K562 (cell line): ENCODE results near the gene INHBC. TPM values are rescaled to one million over a fixed set of nuclear protein-coding genes. Genes with fewer than 3 reads are reported as not detected.

Experiments
- CREM ChIP-seq: IDR thresholded peaks from 2 replicates; pipeline ENCODE4 v1.6.1; 2014; ENCODE audit warnings: antibody characterized with exemption, low read depth
- GTF2A2 ChIP-seq: IDR thresholded peaks from 2 replicates; pipeline ENCODE4 v1.6.1; 2016; ENCODE audit warnings: mild to moderate bottlenecking, missing genetic modification characterization, missing compliant biosample characterization
- HNRNPH1 ChIP-seq: fragments of 200-400 bp; formaldehyde crosslinking; optimal IDR thresholded peaks from 2 replicates; pipeline ENCODE3; 2017; ENCODE audit warnings: low read depth, mild to moderate bottlenecking, low read length, moderate library complexity
- LCOR ChIP-seq: sonication (generic); formaldehyde crosslinking; IDR thresholded peaks from 2 replicates; pipeline ENCODE4 v1.8.0; 2022; ENCODE audit warnings: mild to moderate bottlenecking, missing genetic modification reagents
- RB1 ChIP-seq: fragments of 450-650 bp; IDR thresholded peaks from 2 replicates; pipeline ENCODE4 v1.6.1; 2017; ENCODE audit warnings: low read depth, mild to moderate bottlenecking
- TAF15 ChIP-seq: fragments of 200-400 bp; formaldehyde crosslinking; IDR thresholded peaks from 2 replicates; pipeline ENCODE4 v1.6.1; 2017; ENCODE audit warnings: mild to moderate bottlenecking, low read depth, low read length, moderate library complexity
- ZNF121 ChIP-seq: sonication (generic); formaldehyde crosslinking; conservative IDR thresholded peaks from 2 replicates; pipeline ENCODE4 v1.8.0; 2022; ENCODE audit warnings: missing genetic modification reagents
- ZNF282 ChIP-seq: sonication (generic); formaldehyde crosslinking; IDR thresholded peaks from 2 replicates; pipeline ENCODE4 v1.8.1; 2023; ENCODE audit warnings: missing genetic modification reagents
- ZNF77 ChIP-seq: fragments of 250-450 bp; sonication (Bioruptor Pico); IDR thresholded peaks from 2 replicates; pipeline ENCODE4 v1.5.0; 2020
- polyA plus RNA-seq, 8 experiments: library from polyadenylated mRNA; depleted of rRNA in 4 of 8; stranded (reverse) in 5 of 8; unstranded in 3 of 8; fragments of >200 nt; fragmentation: Nextera tagmentation in 2 of 8; fragmentation: Illumina TruSeq in 1 of 8; extraction: Ambion mirVana in 2 of 8; extraction: Trizol in 1 of 8; gene quantifications; 2 replicates each; pipeline versions ENCODE4 v1.2.1 to v1.2.3, GENCODE V29; 2011 to 2014; ENCODE audit warnings: inconsistent platforms in 1 of 8, missing spikeins in 1 of 8
- total RNA-seq, 7 experiments: library from RNA; depleted of rRNA in 6 of 7; stranded (reverse); fragments of >200 nt in 6 of 7; fragmentation: Illumina TruSeq in 2 of 7; extraction: Trizol in 2 of 7; gene quantifications; 2 replicates each; pipeline versions ENCODE4 v1.2.1 to v1.2.3, GENCODE V29; 2011 to 2021; ENCODE audit warnings: low replicate concordance in 1 of 7
- TF ChIP-seq, protein P1 (sequence below): fragments of 450-650 bp; IDR thresholded peaks from 2 replicates; pipeline ENCODE4 v1.6.1; 2016; ENCODE audit warnings: low read depth
- TF ChIP-seq, protein P2 (sequence below): fragments of 450-650 bp; formaldehyde crosslinking; IDR thresholded peaks from 2 replicates; pipeline ENCODE4 v1.4.0; 2020; ENCODE audit warnings: mild to moderate bottlenecking, moderate library complexity
- TF ChIP-seq, protein P3 (sequence below): fragments of 250-450 bp; sonication (Bioruptor Pico); IDR thresholded peaks from 2 replicates; pipeline ENCODE4 v1.8.0; 2022; ENCODE audit warnings: moderate library complexity, mild to moderate bottlenecking, inconsistent platforms
- TF ChIP-seq, protein P4 (sequence below): fragments of 450-650 bp; IDR thresholded peaks from 2 replicates; pipeline ENCODE4 v1.6.1; 2016; ENCODE audit warnings: mild to moderate bottlenecking
- TF ChIP-seq, protein P5 (sequence below): fragments of 450-650 bp; IDR thresholded peaks from 2 replicates; pipeline ENCODE4 v1.6.1; 2017; ENCODE audit warnings: antibody characterized with exemption

The INHBC gene
- total and polyA plus RNA-seq, 9 of the 15 experiments (the other 6 are each of a cell fraction or from before 2014, with no cell fraction given): 0.07 to 0.24 (median 0.15) TPM; not detected in 4

DNA sequence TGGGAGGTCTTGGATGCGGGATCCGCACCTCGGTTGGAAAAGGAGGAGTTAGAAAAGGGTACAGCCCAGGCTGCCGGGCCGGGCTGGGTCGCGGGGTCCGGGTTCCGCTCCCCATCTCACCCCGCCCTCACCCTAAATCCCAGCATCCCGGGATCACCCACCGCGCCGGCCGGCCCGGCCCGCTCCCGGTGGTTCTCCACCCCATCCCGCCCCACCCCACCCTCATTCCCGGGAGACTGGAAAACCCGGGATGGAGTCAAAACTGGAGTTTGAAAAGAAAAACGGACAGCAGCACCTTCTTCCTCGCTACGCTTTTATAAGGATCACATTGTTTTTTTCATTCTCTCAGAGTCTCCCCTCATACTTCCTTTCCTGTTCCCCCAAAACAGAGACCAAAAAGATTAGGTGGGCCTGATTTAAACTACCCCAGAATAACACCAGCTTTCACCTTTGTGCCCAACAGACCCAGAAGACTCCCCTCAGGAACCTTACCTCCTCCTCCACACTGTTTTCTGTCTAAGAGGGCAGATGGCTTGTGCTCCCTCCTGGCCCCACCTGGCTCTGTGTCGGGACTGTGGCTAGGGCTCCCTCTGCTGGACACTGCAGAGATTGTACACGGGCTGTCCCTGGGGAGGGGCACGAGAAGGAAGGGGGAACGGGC lies 27.8 kb downstream of the INHBC start (continued):
- TF ChIP-seq, protein P1, sequence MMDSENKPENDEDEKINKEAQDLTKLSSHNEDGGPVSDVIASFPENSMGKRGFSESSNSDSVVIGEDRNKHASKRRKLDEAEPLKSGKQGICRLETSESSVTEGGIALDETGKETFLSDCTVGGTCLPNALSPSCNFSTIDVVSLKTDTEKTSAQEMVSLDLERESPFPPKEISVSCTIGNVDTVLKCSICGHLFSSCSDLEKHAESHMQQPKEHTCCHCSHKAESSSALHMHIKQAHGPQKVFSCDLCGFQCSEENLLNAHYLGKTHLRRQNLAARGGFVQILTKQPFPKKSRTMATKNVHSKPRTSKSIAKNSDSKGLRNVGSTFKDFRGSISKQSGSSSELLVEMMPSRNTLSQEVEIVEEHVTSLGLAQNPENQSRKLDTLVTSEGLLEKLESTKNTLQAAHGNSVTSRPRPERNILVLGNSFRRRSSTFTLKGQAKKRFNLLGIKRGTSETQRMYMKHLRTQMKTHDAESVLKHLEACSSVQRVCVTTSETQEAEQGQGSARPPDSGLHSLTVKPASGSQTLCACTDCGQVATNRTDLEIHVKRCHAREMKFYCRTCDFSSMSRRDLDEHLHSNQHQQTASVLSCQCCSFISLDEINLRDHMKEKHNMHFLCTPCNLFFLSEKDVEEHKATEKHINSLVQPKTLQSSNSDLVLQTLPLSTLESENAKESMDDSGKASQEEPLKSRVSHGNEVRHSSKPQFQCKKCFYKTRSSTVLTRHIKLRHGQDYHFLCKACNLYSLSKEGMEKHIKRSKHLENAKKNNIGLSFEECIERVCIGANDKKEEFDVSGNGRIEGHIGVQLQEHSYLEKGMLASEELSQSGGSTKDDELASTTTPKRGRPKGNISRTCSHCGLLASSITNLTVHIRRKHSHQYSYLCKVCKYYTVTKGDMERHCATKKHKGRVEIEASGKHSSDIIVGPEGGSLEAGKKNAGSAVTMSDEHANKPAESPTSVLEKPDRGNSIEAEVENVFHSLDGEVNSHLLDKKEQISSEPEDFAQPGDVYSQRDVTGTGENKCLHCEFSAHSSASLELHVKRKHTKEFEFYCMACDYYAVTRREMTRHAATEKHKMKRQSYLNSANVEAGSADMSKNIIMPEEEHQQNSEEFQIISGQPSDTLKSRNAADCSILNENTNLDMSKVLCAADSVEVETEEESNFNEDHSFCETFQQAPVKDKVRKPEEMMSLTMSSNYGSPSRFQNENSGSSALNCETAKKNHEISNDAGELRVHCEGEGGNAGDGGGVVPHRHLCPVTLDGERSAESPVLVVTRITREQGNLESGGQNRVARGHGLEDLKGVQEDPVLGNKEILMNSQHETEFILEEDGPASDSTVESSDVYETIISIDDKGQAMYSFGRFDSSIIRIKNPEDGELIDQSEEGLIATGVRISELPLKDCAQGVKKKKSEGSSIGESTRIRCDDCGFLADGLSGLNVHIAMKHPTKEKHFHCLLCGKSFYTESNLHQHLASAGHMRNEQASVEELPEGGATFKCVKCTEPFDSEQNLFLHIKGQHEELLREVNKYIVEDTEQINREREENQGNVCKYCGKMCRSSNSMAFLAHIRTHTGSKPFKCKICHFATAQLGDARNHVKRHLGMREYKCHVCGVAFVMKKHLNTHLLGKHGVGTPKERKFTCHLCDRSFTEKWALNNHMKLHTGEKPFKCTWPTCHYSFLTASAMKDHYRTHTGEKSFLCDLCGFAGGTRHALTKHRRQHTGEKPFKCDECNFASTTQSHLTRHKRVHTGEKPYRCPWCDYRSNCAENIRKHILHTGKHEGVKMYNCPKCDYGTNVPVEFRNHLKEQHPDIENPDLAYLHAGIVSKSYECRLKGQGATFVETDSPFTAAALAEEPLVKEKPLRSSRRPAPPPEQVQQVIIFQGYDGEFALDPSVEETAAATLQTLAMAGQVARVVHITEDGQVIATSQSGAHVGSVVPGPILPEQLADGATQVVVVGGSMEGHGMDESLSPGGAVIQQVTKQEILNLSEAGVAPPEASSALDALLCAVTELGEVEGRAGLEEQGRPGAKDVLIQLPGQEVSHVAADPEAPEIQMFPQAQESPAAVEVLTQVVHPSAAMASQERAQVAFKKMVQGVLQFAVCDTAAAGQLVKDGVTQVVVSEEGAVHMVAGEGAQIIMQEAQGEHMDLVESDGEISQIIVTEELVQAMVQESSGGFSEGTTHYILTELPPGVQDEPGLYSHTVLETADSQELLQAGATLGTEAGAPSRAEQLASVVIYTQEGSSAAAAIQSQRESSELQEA: no peak
- TF ChIP-seq GTF2A2: no peak
- TF ChIP-seq RB1: peak; percentile 68; the same call in 1 of the 2 replicates
- TF ChIP-seq, protein P2, sequence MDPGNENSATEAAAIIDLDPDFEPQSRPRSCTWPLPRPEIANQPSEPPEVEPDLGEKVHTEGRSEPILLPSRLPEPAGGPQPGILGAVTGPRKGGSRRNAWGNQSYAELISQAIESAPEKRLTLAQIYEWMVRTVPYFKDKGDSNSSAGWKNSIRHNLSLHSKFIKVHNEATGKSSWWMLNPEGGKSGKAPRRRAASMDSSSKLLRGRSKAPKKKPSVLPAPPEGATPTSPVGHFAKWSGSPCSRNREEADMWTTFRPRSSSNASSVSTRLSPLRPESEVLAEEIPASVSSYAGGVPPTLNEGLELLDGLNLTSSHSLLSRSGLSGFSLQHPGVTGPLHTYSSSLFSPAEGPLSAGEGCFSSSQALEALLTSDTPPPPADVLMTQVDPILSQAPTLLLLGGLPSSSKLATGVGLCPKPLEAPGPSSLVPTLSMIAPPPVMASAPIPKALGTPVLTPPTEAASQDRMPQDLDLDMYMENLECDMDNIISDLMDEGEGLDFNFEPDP (CRISPR knock-in tag): no peak
- TF ChIP-seq, protein P3, sequence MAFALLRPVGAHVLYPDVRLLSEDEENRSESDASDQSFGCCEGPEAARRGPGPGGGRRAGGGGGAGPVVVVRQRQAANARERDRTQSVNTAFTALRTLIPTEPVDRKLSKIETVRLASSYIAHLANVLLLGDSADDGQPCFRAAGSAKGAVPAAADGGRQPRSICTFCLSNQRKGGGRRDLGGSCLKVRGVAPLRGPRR (CRISPR knock-in tag): no peak
- no peak for TF ChIP-seq ZNF77 (CRISPR knock-in tag)
- TF ChIP-seq, protein P4, sequence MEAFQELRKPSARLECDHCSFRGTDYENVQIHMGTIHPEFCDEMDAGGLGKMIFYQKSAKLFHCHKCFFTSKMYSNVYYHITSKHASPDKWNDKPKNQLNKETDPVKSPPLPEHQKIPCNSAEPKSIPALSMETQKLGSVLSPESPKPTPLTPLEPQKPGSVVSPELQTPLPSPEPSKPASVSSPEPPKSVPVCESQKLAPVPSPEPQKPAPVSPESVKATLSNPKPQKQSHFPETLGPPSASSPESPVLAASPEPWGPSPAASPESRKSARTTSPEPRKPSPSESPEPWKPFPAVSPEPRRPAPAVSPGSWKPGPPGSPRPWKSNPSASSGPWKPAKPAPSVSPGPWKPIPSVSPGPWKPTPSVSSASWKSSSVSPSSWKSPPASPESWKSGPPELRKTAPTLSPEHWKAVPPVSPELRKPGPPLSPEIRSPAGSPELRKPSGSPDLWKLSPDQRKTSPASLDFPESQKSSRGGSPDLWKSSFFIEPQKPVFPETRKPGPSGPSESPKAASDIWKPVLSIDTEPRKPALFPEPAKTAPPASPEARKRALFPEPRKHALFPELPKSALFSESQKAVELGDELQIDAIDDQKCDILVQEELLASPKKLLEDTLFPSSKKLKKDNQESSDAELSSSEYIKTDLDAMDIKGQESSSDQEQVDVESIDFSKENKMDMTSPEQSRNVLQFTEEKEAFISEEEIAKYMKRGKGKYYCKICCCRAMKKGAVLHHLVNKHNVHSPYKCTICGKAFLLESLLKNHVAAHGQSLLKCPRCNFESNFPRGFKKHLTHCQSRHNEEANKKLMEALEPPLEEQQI: no peak
- no peak; the same call in none of the 2 replicates for TF ChIP-seq LCOR (CRISPR knock-in tag)
- no peak for TF ChIP-seq HNRNPH1
- TF ChIP-seq ZNF121 (CRISPR knock-in tag): peak; percentile 79
- TF ChIP-seq TAF15: no peak
- TF ChIP-seq ZNF282: no peak
- TF ChIP-seq, protein P5, sequence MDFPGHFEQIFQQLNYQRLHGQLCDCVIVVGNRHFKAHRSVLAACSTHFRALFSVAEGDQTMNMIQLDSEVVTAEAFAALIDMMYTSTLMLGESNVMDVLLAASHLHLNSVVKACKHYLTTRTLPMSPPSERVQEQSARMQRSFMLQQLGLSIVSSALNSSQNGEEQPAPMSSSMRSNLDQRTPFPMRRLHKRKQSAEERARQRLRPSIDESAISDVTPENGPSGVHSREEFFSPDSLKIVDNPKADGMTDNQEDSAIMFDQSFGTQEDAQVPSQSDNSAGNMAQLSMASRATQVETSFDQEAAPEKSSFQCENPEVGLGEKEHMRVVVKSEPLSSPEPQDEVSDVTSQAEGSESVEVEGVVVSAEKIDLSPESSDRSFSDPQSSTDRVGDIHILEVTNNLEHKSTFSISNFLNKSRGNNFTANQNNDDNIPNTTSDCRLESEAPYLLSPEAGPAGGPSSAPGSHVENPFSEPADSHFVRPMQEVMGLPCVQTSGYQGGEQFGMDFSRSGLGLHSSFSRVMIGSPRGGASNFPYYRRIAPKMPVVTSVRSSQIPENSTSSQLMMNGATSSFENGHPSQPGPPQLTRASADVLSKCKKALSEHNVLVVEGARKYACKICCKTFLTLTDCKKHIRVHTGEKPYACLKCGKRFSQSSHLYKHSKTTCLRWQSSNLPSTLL: no peak
- peak; percentile 82 for TF ChIP-seq CREM
